ENCODE measurements around the gene TAF5L. TPM values are rescaled to one million over a fixed set of nuclear protein-coding genes. Genes with fewer than 3 reads are reported as not detected.

The TAF5L gene
- total and polyA plus RNA-seq, 2 of the 13 experiments (the other 11 are each of a cell fraction or from before 2014, with no cell fraction given) = 10.8 to 18.2 TPM

DNA sequence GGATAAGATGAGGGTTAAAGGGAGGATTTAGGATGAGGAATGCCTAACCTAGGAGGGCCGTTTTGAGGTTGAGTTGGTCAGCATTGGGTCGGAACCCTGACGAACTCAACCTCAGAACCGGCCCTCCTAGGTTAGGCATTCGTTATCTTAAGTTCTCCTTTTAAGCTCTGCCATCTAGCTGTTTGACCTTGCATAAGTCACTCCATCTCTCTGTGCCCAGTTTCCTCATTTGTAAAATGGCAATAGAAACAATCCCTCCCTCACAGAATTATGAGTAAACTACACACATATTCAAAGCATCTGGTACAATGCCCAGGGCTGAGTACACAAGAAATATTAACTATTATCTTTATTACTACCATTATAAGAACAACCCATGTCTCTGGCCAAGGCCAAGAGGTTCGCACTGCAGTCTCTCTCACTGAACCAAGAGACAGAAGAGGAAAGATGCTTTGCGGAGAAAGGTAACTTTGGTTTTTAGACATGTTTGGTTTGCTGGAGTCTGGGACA is 72.2 kb downstream of the TAF5L start (continued):
- TF ChIP-seq, protein P1, sequence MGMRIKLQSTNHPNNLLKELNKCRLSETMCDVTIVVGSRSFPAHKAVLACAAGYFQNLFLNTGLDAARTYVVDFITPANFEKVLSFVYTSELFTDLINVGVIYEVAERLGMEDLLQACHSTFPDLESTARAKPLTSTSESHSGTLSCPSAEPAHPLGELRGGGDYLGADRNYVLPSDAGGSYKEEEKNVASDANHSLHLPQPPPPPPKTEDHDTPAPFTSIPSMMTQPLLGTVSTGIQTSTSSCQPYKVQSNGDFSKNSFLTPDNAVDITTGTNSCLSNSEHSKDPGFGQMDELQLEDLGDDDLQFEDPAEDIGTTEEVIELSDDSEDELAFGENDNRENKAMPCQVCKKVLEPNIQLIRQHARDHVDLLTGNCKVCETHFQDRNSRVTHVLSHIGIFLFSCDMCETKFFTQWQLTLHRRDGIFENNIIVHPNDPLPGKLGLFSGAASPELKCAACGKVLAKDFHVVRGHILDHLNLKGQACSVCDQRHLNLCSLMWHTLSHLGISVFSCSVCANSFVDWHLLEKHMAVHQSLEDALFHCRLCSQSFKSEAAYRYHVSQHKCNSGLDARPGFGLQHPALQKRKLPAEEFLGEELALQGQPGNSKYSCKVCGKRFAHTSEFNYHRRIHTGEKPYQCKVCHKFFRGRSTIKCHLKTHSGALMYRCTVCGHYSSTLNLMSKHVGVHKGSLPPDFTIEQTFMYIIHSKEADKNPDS (CRISPR knock-in tag; IDR thresholded peaks at IDR 0.05) = no peak
- TF ChIP-seq, protein P2, sequence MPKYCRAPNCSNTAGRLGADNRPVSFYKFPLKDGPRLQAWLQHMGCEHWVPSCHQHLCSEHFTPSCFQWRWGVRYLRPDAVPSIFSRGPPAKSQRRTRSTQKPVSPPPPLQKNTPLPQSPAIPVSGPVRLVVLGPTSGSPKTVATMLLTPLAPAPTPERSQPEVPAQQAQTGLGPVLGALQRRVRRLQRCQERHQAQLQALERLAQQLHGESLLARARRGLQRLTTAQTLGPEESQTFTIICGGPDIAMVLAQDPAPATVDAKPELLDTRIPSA (CRISPR knock-in tag; IDR thresholded peaks at IDR 0.05; ENCODE audit: borderline replicate concordance) = no peak

DNA sequence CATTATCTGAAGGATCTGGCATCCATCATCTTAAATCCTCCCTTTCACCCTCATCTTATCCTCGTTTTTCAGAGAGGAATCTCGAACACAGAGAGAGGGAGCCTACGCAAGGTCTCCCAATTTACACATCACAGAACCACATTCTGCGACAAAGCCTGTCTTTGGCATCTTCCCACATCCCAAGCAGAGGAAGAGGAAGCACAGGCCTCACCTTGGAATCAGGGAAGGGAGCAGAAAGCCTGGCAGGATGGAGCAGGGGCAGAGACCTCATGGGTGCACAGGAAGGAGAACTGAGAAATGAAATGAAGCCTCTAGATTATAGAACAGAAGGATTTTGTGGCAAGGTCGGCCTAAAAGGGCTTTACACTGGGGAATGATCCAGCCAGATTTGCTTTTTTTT is 73.2 kb downstream of the TAF5L start:
- ChIA-PET CTCF (ENCODE audit: low intra/inter-chr PET ratio, low total read pairs) (no interaction called here), POLR2A (no interaction called here)
- DNase-seq (ENCODE audit: low spot score) (no peak), FAIRE-seq (no peak), ATAC-seq (no peak)
- H2AFZ ChIP-seq (ENCODE audit: low read length) = no peak overlapping the region
- no peak overlapping the region for H3K9ac ChIP-seq (ENCODE audit: insufficient read depth, low read depth, low read length)
- H3K9me3 ChIP-seq (ENCODE audit: low read length) = no peaks in the 10 kb centered on the region
- H3K4me2 ChIP-seq (ENCODE audit: low read depth, low read length) = no peak overlapping the region
- H3K79me2 ChIP-seq (ENCODE audit: insufficient read depth, low read length) = peaks cover 67% of the 10 kb centered on the region
- H3K27ac ChIP-seq (ENCODE audit: extremely low read length, insufficient read depth, low read length) = no peak overlapping the region
- intact Hi-C loops (cut with micrococcal nuclease; ENCODE audit: unreplicated experiment) (no loop called here), in situ Hi-C loops (cut with HindIII; ENCODE audit: extremely low pct_ligation_motif_present, low pct_unique_long_range_greater_than_20kb) (no loop called here)
- H3K4me3 ChIP-seq (replicated peaks in 1 of 3; ENCODE audit: insufficient read depth in 1 of 3, low read depth in 2 of 3, low read length in 3 of 3) = no peak overlapping the region
- peaks cover 3 to 8% of the 10 kb centered on the region in 2 experiments; a peak in 4 of 5 replicates for H3K36me3 ChIP-seq (replicated peaks in 1 of 2; ENCODE audit: control insufficient read depth in 1 of 2, insufficient read depth in 2 of 2, low read length in 2 of 2)
- peaks cover 38% of the 10 kb centered on the region for H3K4me1 ChIP-seq (ENCODE audit: insufficient read depth, low read length)
- 94% methylated on average over 5 of the region's 5 CpGs for WGBS (ENCODE audit: low lambda C conversion rate)
- no TSS peak for BruUV-seq (replicated peaks)
- H3K27me3 ChIP-seq (ENCODE audit: control insufficient read depth in 1 of 2, insufficient read depth in 2 of 2, low read length in 2 of 2) = no peaks in the 10 kb centered on the region
- 0 out of 2 replicates have a peak, but pooled peaks cover 3% of the 10 kb centered on the region for H4K20me1 ChIP-seq (ENCODE audit: insufficient read depth, low read length)
- TF ChIP-seq, protein P3, sequence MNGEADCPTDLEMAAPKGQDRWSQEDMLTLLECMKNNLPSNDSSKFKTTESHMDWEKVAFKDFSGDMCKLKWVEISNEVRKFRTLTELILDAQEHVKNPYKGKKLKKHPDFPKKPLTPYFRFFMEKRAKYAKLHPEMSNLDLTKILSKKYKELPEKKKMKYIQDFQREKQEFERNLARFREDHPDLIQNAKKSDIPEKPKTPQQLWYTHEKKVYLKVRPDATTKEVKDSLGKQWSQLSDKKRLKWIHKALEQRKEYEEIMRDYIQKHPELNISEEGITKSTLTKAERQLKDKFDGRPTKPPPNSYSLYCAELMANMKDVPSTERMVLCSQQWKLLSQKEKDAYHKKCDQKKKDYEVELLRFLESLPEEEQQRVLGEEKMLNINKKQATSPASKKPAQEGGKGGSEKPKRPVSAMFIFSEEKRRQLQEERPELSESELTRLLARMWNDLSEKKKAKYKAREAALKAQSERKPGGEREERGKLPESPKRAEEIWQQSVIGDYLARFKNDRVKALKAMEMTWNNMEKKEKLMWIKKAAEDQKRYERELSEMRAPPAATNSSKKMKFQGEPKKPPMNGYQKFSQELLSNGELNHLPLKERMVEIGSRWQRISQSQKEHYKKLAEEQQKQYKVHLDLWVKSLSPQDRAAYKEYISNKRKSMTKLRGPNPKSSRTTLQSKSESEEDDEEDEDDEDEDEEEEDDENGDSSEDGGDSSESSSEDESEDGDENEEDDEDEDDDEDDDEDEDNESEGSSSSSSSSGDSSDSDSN (CRISPR knock-in tag; IDR thresholded peaks at IDR 0.05) = no peak
- TF ChIP-seq KLF6 (CRISPR knock-in tag; IDR thresholded peaks at IDR 0.05) = no peak
- TF ChIP-seq MAZ (IDR thresholded peaks at IDR 0.05; ENCODE audit: borderline replicate concordance, low read depth, low read length) = no peak
- no peak for TF ChIP-seq MAZ (CRISPR knock-in tag; IDR thresholded peaks at IDR 0.05; ENCODE audit: low read depth)
- no peak for TF ChIP-seq EP300 (IDR thresholded peaks at IDR 0.05; ENCODE audit: low read depth in 2 of 2, low read length in 2 of 2)
- TF ChIP-seq EP300 (CRISPR knock-in tag; IDR thresholded peaks at IDR 0.05; ENCODE audit: borderline replicate concordance) = no peak
- TF ChIP-seq, protein P4, sequence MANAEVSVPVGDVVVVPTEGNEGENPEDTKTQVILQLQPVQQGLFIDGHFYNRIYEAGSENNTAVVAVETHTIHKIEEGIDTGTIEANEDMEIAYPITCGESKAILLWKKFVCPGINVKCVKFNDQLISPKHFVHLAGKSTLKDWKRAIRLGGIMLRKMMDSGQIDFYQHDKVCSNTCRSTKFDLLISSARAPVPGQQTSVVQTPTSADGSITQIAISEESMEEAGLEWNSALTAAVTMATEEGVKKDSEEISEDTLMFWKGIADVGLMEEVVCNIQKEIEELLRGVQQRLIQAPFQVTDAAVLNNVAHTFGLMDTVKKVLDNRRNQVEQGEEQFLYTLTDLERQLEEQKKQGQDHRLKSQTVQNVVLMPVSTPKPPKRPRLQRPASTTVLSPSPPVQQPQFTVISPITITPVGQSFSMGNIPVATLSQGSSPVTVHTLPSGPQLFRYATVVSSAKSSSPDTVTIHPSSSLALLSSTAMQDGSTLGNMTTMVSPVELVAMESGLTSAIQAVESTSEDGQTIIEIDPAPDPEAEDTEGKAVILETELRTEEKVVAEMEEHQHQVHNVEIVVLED (CRISPR knock-in tag; IDR thresholded peaks at IDR 0.05; ENCODE audit: borderline replicate concordance) = no peak
- no peak for TF ChIP-seq KAT8 (CRISPR knock-in tag; IDR thresholded peaks at IDR 0.05)
- no peak for TF ChIP-seq ZNF674 (CRISPR knock-in tag; IDR thresholded peaks at IDR 0.05; ENCODE audit: low read depth)
- TF ChIP-seq MBNL3 (CRISPR knock-in tag; conservative IDR thresholded peaks at IDR 0.05) = no peak
- TF ChIP-seq ZNF207 (IDR thresholded peaks at IDR 0.05; ENCODE audit: borderline replicate concordance) = no peak
- TF ChIP-seq, protein P5, sequence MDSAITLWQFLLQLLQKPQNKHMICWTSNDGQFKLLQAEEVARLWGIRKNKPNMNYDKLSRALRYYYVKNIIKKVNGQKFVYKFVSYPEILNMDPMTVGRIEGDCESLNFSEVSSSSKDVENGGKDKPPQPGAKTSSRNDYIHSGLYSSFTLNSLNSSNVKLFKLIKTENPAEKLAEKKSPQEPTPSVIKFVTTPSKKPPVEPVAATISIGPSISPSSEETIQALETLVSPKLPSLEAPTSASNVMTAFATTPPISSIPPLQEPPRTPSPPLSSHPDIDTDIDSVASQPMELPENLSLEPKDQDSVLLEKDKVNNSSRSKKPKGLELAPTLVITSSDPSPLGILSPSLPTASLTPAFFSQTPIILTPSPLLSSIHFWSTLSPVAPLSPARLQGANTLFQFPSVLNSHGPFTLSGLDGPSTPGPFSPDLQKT (CRISPR knock-in tag; IDR thresholded peaks at IDR 0.05; ENCODE audit: borderline replicate concordance) = no peak
- TF ChIP-seq ZNF883 (CRISPR knock-in tag; IDR thresholded peaks at IDR 0.05; ENCODE audit: not compliant biosample characterization) = no peak
